ENCODE results near the gene CCDC121. TPM values are rescaled to one million over a fixed set of nuclear protein-coding genes. Genes with fewer than 3 reads are reported as not detected.

The CCDC121 gene
- total and polyA plus RNA-seq, 10 donors = 1.5 to 7.8 (median 3.6) TPM

- Histone ChIP-seq H3K36me3 (peaks cover 5 to 50% (median 44%) of the 10 kb centered on the region in 6 donors), H3K9me3 (no peaks in the 10 kb centered on the region), H3K4me1 (peaks cover 6 to 37% (median 29%) of the 10 kb centered on the region in 6 donors), H3K27me3 (replicated peaks in 1 of 7) (no peaks in the 10 kb centered on the region), H3K27ac (no peak overlapping the region), H3K4me3 (no peak overlapping the region)
- TF ChIP-seq CTCF (IDR thresholded peaks at IDR 0.05 in 8 of 11, conservative IDR thresholded peaks at IDR 0.05 in 3 of 11) = no peak
- no peak for TF ChIP-seq POLR2A (IDR thresholded peaks at IDR 0.05)
- TF ChIP-seq POLR2AphosphoS5 (IDR thresholded peaks at IDR 0.05) = no peak
- intact Hi-C loops (cut with DNase I; ENCODE audit: low total_unique reads) = no loop called here
- no peak for DNase-seq
These were observed 3.9 kb downstream of the CCDC121 start for GRCh38 chr2:27624943-27625342.

GRCh38 chr2:27622921-27623384, 5.9 kb downstream of the CCDC121 start:
- WGBS, 5 donors = 85 to 99% (median 93%) methylated on average over 3 of the region's 3 CpGs
- Histone ChIP-seq H3K36me3 (peaks cover 5 to 70% (median 62%) of the 10 kb centered on the region in 6 donors), H3K4me1 (peaks cover 0 to 22% (median 16%) of the 10 kb centered on the region in 6 donors), H3K27me3 (replicated peaks in 1 of 7) (no peaks in the 10 kb centered on the region), H3K4me3 (no peak overlapping the region), H3K9me3 (no peaks in the 10 kb centered on the region), H3K27ac (no peak overlapping the region)
- TF ChIP-seq POLR2A (IDR thresholded peaks at IDR 0.05) = no peak
- TF ChIP-seq CTCF (IDR thresholded peaks at IDR 0.05 in 8 of 11, conservative IDR thresholded peaks at IDR 0.05 in 3 of 11) = no peak
- no peak for TF ChIP-seq POLR2AphosphoS5 (IDR thresholded peaks at IDR 0.05)
- no peak for DNase-seq
- intact Hi-C loops (cut with DNase I; ENCODE audit: low total_unique reads) = no loop called here

- Histone ChIP-seq H3K27ac (no peak overlapping the region), H3K36me3 (peaks cover 5 to 84% (median 77%) of the 10 kb centered on the region in 6 donors), H3K4me1 (peaks cover 0 to 8% (median 4%) of the 10 kb centered on the region in 6 donors), H3K4me3 (no peak overlapping the region), H3K27me3 (replicated peaks in 1 of 7) (no peaks in the 10 kb centered on the region), H3K9me3 (no peaks in the 10 kb centered on the region)
- WGBS, 5 donors = 61 to 90% (median 67%) methylated on average over 1 of the region's 1 CpG
- no peak for TF ChIP-seq CTCF (IDR thresholded peaks at IDR 0.05 in 8 of 11, conservative IDR thresholded peaks at IDR 0.05 in 3 of 11)
- TF ChIP-seq POLR2A (IDR thresholded peaks at IDR 0.05) = no peak
- no peak for TF ChIP-seq POLR2AphosphoS5 (IDR thresholded peaks at IDR 0.05)
- no peak for DNase-seq
- intact Hi-C loops (cut with DNase I; ENCODE audit: low total_unique reads) = no loop called here
These were observed 7.3 kb downstream of the CCDC121 start for GRCh38 chr2:27621524-27621923.

- DNase-seq = no peak
- H3K9me3 ChIP-seq = no peaks in the 10 kb centered on the region
- WGBS, 5 donors = 98 to 100% (median 99%) methylated on average over 3 of the region's 3 CpGs
- peaks cover 0 to 99% (median 72%) of the 10 kb centered on the region in 6 donors for H3K36me3 ChIP-seq
- H3K4me3 ChIP-seq = no peak overlapping the region
- no peak overlapping the region for H3K27ac ChIP-seq
- TF ChIP-seq POLR2A (IDR thresholded peaks at IDR 0.05) = no peak
- no peak for TF ChIP-seq POLR2AphosphoS5 (IDR thresholded peaks at IDR 0.05)
- no peak for TF ChIP-seq CTCF (IDR thresholded peaks at IDR 0.05 in 8 of 11, conservative IDR thresholded peaks at IDR 0.05 in 3 of 11)
- no peaks in the 10 kb centered on the region for H3K4me1 ChIP-seq
- H3K27me3 ChIP-seq (replicated peaks in 1 of 7) = no peaks in the 10 kb centered on the region
- intact Hi-C loops (cut with DNase I; ENCODE audit: low total_unique reads) = no loop called here
These were observed 13.5 kb downstream of the CCDC121 start for GRCh38 chr2:27615316-27615715.

Data from spleen (tissue), 11 donors.